ENCODE data around the gene IPO4.

The IPO4 gene

DNA sequence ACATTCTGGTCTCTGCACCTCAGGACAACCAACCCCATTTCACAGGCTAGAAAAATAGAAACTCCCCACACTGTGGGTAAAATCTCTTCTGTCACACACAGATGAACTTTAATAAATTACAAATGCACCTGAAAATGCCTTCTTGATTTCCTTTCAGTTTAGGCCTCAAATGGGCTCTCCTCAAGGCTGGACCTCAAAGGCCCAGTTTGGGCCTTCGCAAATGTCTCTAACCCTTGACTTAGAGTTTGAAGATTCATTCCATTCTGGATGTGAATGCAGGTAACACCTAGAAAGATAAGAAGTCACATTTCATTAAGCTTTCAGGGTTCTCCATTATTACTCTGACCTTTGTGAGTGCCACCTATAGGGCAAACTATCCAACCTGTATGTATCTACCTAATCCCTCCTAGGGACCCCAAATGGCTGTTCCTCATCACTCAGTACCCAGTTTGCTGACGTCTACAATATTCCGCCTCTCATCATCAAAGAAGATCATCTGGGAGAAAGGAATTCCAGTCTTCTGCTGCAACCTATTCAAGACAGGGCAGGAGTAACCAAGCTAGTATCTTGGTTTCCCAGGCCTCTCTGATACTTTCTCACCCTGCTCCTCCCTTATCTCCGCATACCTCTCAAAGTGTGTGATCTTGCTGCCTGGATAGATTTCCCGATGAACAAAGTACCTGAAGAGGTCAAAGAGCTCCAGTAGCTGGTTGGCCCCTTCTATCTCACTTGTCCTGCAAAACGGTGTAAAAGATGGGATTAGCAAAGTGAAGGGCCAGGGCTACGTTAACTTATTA lies 25.4 kb upstream of the IPO4 start:
- DNase-seq (ENCODE audit: low read depth) = no peak
- TF ChIP-seq, protein P1, sequence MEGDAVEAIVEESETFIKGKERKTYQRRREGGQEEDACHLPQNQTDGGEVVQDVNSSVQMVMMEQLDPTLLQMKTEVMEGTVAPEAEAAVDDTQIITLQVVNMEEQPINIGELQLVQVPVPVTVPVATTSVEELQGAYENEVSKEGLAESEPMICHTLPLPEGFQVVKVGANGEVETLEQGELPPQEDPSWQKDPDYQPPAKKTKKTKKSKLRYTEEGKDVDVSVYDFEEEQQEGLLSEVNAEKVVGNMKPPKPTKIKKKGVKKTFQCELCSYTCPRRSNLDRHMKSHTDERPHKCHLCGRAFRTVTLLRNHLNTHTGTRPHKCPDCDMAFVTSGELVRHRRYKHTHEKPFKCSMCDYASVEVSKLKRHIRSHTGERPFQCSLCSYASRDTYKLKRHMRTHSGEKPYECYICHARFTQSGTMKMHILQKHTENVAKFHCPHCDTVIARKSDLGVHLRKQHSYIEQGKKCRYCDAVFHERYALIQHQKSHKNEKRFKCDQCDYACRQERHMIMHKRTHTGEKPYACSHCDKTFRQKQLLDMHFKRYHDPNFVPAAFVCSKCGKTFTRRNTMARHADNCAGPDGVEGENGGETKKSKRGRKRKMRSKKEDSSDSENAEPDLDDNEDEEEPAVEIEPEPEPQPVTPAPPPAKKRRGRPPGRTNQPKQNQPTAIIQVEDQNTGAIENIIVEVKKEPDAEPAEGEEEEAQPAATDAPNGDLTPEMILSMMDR (IDR thresholded peaks at IDR 0.05; ENCODE audit: low read depth, low read length, missing control alignments) = peak; percentile 6
- H3K4me3 ChIP-seq (ENCODE audit: low read depth, low read length) = peak overlapping the region; percentile 86

- peak within 1 kb of the TSS; percentile 86 for H3K4me3 ChIP-seq (ENCODE audit: low read depth, low read length)
- TF ChIP-seq, protein P1 (IDR thresholded peaks at IDR 0.05; ENCODE audit: low read depth, low read length, missing control alignments) = no peak
- peak; percentile 96 for DNase-seq (ENCODE audit: low read depth)
These were observed 24.6 kb upstream of the IPO4 start, which contains the start of gene CHMP4A for GRCh38 chr14:24212924-24213865. CHMP4A (minus strand) TSS chr14:24213488; CDS start chr14:24213439, 49 bp downstream.

DNA sequence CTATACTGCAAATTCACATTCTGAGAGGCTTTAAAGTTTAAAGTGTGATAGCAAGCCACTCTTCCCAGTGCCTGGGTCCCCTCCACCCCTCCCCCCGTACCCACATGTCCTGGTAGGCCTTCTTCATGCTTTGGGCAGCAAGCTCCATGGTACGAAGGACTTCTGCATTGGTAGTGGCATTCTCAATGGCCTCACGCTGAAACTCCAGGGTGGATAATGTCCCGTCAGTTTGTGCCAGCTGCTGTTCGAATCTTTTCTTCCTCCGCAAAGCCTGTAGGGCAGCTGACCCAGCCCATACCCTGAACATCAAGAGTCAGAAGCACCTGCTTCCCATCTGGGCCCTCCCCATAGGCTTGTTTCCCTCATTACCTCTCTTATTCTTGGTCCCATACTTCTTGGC lies 22.7 kb upstream of the IPO4 start:
- H3K4me3 ChIP-seq (ENCODE audit: low read depth, low read length) = no peak overlapping the region
- TF ChIP-seq, protein P1 (IDR thresholded peaks at IDR 0.05; ENCODE audit: low read depth, low read length, missing control alignments) = no peak
- DNase-seq (ENCODE audit: low read depth) = no peak

DNA sequence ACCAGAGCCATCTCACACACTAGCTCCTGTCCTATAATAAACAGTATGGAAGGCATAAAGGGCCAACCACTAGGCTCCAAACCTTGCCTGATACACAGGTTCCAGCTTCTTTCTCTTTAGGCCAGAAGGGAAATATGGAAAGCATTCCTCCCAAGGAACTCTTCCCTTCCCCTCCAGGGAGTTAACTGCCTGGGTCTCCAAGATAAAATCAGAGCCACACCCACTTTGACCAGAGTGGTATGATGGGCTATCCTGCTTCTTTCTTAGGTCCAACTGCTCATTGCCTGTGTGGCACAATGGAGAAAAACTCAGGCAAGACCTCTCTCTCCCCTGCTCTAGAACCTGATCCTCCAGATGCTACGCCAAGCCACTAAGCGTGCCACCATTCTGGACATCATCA lies 19.0 kb upstream of the IPO4 start:
- no peak for DNase-seq (ENCODE audit: low read depth)
- TF ChIP-seq, protein P1 (IDR thresholded peaks at IDR 0.05; ENCODE audit: low read depth, low read length, missing control alignments) = no peak
- no peak overlapping the region for H3K4me3 ChIP-seq (ENCODE audit: low read depth, low read length)

- H3K4me3 ChIP-seq (ENCODE audit: low read depth, low read length) = no peak overlapping the region
- DNase-seq (ENCODE audit: low read depth) = no peak
- TF ChIP-seq, protein P1 (IDR thresholded peaks at IDR 0.05; ENCODE audit: low read depth, low read length, missing control alignments) = no peak
These were observed 18.5 kb upstream of the IPO4 start for GRCh38 chr14:24207104-24207551.

GRCh38 chr14:24206260-24207103 lies 17.9 kb upstream of the IPO4 start:
- H3K4me3 ChIP-seq (ENCODE audit: low read depth, low read length) = no peak overlapping the region
- DNase-seq (ENCODE audit: low read depth) = no peak
- TF ChIP-seq, protein P1 (IDR thresholded peaks at IDR 0.05; ENCODE audit: low read depth, low read length, missing control alignments) = no peak

All from GM12864 (cell line).